ENCODE data around the gene DNAH11. TPM values are rescaled to one million over a fixed set of nuclear protein-coding genes. Genes with fewer than 3 reads are reported as not detected.

DNAH11 gene
- total and polyA plus RNA-seq, 2 of the 13 experiments (the other 11 are each of a cell fraction or from before 2014, with no cell fraction given) = not detected

GRCh38 chr7:21640105-21640504 is 97.3 kb downstream of the DNAH11 start (continued):
- TF ChIP-seq ZSCAN29 (CRISPR knock-in tag; conservative IDR thresholded peaks at IDR 0.05) = no peak

DNA sequence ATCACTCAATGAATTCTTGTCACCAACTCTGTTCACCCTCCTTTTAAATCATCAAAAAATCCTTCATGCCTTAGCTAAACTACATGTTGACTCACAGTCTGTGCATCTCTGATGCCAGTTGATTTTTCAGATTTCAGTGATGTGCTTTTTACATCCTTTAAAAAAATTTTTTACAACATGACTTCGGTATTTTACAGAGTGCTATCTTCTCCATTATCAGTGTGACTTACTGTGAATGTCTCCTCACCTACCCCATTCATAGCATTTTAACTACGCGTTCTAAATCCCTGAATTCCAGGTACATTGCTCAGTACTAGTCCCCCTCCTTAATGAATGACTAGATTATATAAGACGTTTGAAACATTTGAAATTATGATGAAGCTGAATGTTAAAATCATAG is 98.7 kb downstream of the DNAH11 start:
- BruUV-seq (replicated peaks) = no TSS peak
- POLR2A ChIA-PET = no interaction called here
- ATAC-seq = no peak
- H3K4me3 ChIP-seq (replicated peaks in 1 of 3; ENCODE audit: insufficient read depth in 1 of 3, low read depth in 2 of 3, low read length in 3 of 3) = no peak overlapping the region
- H3K9me3 ChIP-seq (ENCODE audit: low read length) = no peaks in the 10 kb centered on the region
- no peak overlapping the region for H3K27ac ChIP-seq (ENCODE audit: extremely low read length, insufficient read depth, low read length)
- H3K79me2 ChIP-seq (ENCODE audit: insufficient read depth, low read length) = no peaks in the 10 kb centered on the region
- no peaks in the 10 kb centered on the region for H4K20me1 ChIP-seq (ENCODE audit: insufficient read depth, low read length)
- intact Hi-C loops (cut with micrococcal nuclease; ENCODE audit: unreplicated experiment) = no loop called here
- H3K4me1 ChIP-seq (ENCODE audit: insufficient read depth, low read length) = no peaks in the 10 kb centered on the region
- H3K36me3 ChIP-seq (replicated peaks in 1 of 2; ENCODE audit: control insufficient read depth in 1 of 2, insufficient read depth in 2 of 2, low read length in 2 of 2) = no peaks in the 10 kb centered on the region
- no peaks in the 10 kb centered on the region for H3K27me3 ChIP-seq (ENCODE audit: control insufficient read depth in 1 of 2, insufficient read depth in 2 of 2, low read length in 2 of 2)
- CTCF ChIA-PET (ENCODE audit: low intra/inter-chr PET ratio, low total read pairs) = no interaction called here
- in situ Hi-C loops (cut with HindIII; ENCODE audit: extremely low pct_ligation_motif_present, low pct_unique_long_range_greater_than_20kb) = no loop called here
- TF ChIP-seq ZBTB21 (CRISPR knock-in tag; IDR thresholded peaks at IDR 0.05) = no peak
- no peak for TF ChIP-seq ZNF510 (CRISPR knock-in tag; IDR thresholded peaks at IDR 0.05; ENCODE audit: low read depth)
- no peak for TF ChIP-seq SMARCC2 (IDR thresholded peaks at IDR 0.05)
- TF ChIP-seq CHD2 (IDR thresholded peaks at IDR 0.05; ENCODE audit: low read depth, low read length) = no peak
- no peak for TF ChIP-seq TAF1 (CRISPR knock-in tag; IDR thresholded peaks at IDR 0.05)
- no peak for TF ChIP-seq ZNF768 (CRISPR knock-in tag; IDR thresholded peaks at IDR 0.05)
- TF ChIP-seq SUZ12 (IDR thresholded peaks at IDR 0.05; ENCODE audit: low read depth, low read length) = no peak
- H3K4me2 ChIP-seq (ENCODE audit: low read depth, low read length) = no peak overlapping the region
- WGBS (ENCODE audit: low lambda C conversion rate) = 45% methylated on average over 4 of the region's 4 CpGs
- H3K9ac ChIP-seq (ENCODE audit: insufficient read depth, low read depth, low read length) = no peak overlapping the region
- no peak for FAIRE-seq
- H2AFZ ChIP-seq (ENCODE audit: low read length) = no peak overlapping the region
- no peak for DNase-seq (ENCODE audit: low spot score)

- Histone ChIP-seq H3K79me2 (ENCODE audit: insufficient read depth, low read length) (no peaks in the 10 kb centered on the region), H3K36me3 (replicated peaks in 1 of 2; ENCODE audit: control insufficient read depth in 1 of 2, insufficient read depth in 2 of 2, low read length in 2 of 2) (no peaks in the 10 kb centered on the region), H3K4me2 (ENCODE audit: low read depth, low read length) (no peak overlapping the region), H3K4me3 (replicated peaks in 1 of 3; ENCODE audit: insufficient read depth in 1 of 3, low read depth in 2 of 3, low read length in 3 of 3) (no peak overlapping the region), H2AFZ (ENCODE audit: low read length) (no peak overlapping the region), H3K4me1 (ENCODE audit: insufficient read depth, low read length) (no peaks in the 10 kb centered on the region), H3K27ac (ENCODE audit: extremely low read length, insufficient read depth, low read length) (no peak overlapping the region), H3K9ac (ENCODE audit: insufficient read depth, low read depth, low read length) (no peak overlapping the region), H3K27me3 (ENCODE audit: control insufficient read depth in 1 of 2, insufficient read depth in 2 of 2, low read length in 2 of 2) (no peaks in the 10 kb centered on the region), H4K20me1 (ENCODE audit: insufficient read depth, low read length) (no peaks in the 10 kb centered on the region), H3K9me3 (ENCODE audit: low read length) (no peaks in the 10 kb centered on the region)
- intact Hi-C loops (cut with micrococcal nuclease; ENCODE audit: unreplicated experiment) (no loop called here), in situ Hi-C loops (cut with HindIII; ENCODE audit: extremely low pct_ligation_motif_present, low pct_unique_long_range_greater_than_20kb) (no loop called here)
- POLR2A ChIA-PET = no interaction called here
- CTCF ChIA-PET (ENCODE audit: low intra/inter-chr PET ratio, low total read pairs) = no interaction called here
- WGBS (ENCODE audit: low lambda C conversion rate) = 3% methylated on average over 4 of the region's 4 CpGs
- ATAC-seq = no peak
- no peak for DNase-seq (ENCODE audit: low spot score)
- no peak for FAIRE-seq
- BruUV-seq (replicated peaks) = no TSS peak
- TF ChIP-seq PAWR (CRISPR knock-in tag; IDR thresholded peaks at IDR 0.05; ENCODE audit: borderline replicate concordance) (no peak), EED (CRISPR knock-in tag; IDR thresholded peaks at IDR 0.05) (no peak), ZNF660 (CRISPR knock-in tag; IDR thresholded peaks at IDR 0.05; ENCODE audit: borderline replicate concordance, low read depth) (no peak), ZFP37 (CRISPR knock-in tag; IDR thresholded peaks at IDR 0.05; ENCODE audit: borderline replicate concordance) (no peak), TARDBP (CRISPR knock-in tag; IDR thresholded peaks at IDR 0.05) (no peak), NR2F2 (IDR thresholded peaks at IDR 0.05; ENCODE audit: borderline replicate concordance, low read depth) (no peak), ZNF724P (CRISPR knock-in tag; IDR thresholded peaks at IDR 0.05; ENCODE audit: borderline replicate concordance) (no peak), ZNF296 (CRISPR knock-in tag; conservative IDR thresholded peaks at IDR 0.05) (no peak), REST (IDR thresholded peaks at IDR 0.05; ENCODE audit: borderline replicate concordance in 1 of 2, low read depth in 1 of 2, low read length in 2 of 2) (no peak)
Observed at GRCh38 chr7:21642422-21642821, 99.6 kb downstream of the DNAH11 start.

Data from HepG2 (cell line).